HG02852 (cell line): ENCODE data around the gene C19orf81.

ENCODE experiments used
- ATAC-seq: cut with Tn5 transposase; IDR thresholded peaks from one replicate; pipeline ENCODE4 v1.9.1; 2021; ENCODE audit warnings: mild to moderate bottlenecking, moderate library complexity; ENCODE audit not compliant: unreplicated experiment

C19orf81 gene

DNA sequence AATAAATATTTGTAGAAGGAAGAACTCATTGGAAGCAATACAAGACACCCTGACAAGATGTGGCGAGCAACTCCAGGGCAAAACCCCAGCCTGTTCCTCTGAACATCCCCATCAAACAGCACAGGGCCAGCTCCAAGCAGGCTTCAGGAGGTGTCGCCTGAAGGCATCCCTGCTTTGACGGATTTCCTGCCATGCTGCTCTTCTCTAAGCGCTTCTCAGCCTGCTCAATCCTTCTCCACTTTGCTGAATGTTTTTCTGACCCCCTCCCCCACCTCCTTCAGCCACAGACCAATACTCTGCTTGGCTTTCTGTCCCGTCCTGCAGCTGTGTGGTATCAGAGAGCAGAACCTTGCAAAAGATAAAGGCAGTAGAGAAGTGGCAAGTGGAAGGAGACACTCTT lies 28.4 kb downstream of the C19orf81 start:
- ATAC-seq, result no peak

DNA sequence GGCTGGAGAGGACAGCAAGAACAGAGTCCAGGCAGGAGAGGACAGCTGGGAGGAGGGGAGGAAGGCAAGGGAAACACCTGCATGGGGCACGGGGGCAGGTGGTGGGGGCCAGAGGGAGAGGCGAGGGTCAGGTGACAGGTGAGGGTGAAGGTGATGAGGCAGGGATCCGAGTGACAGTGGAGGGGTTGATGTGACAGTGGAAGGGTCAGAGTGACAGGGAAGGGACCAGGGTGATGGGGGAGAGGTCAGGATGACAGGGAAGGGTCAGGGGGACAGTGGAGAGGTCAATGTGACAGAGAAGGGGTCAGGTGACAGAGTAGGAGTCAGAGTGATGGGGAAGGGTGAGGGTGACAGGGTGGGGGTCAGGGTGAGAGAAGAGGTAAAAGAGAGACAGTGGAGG lies 29.1 kb downstream of the C19orf81 start:
- no peak for ATAC-seq

DNA sequence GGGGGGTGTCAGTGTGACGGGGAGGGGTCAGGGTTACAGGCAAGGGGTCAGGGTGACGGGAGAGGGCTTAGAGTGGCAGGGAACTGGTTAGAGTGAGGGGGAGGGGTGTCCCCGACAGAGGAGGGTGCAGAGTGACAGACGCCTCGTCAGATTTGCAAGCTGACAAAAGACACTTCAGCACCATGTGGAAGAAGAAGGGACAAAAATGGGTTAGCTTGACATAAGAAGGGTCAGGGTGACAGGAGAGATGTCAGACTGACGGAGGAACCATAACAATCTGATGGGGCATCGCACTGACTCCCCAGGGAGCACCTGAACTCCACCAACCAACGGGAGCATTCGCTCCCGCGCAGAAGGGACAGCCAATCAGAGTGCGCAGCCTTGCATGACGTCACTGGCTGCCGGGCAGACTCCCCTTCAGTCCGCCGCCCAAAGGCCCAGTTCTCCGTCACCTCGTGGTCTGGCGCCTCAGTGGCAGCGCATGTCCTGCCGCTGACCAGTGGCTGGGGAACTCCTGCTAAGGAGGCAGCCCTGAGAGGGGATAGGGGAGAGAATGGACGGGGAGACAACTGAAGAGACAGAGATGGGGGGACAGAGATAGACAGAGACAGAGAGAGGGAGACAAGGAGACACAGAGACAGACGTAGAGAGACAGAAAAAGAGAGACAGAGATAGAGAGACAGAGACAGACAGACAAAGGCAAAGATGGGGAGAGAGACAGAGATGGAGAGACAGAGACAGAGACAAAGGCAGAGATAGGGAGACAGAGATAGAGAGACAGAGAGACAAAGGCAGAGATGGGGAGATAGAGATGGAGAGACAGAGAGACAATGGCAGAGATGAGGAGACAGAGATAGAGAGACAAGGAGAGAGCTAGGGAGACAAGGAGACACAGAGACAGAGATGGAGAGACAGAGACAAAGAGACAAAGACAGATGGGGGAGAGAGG lies 30.2 kb downstream of the C19orf81 start:
- ATAC-seq, result peak; percentile 69

DNA sequence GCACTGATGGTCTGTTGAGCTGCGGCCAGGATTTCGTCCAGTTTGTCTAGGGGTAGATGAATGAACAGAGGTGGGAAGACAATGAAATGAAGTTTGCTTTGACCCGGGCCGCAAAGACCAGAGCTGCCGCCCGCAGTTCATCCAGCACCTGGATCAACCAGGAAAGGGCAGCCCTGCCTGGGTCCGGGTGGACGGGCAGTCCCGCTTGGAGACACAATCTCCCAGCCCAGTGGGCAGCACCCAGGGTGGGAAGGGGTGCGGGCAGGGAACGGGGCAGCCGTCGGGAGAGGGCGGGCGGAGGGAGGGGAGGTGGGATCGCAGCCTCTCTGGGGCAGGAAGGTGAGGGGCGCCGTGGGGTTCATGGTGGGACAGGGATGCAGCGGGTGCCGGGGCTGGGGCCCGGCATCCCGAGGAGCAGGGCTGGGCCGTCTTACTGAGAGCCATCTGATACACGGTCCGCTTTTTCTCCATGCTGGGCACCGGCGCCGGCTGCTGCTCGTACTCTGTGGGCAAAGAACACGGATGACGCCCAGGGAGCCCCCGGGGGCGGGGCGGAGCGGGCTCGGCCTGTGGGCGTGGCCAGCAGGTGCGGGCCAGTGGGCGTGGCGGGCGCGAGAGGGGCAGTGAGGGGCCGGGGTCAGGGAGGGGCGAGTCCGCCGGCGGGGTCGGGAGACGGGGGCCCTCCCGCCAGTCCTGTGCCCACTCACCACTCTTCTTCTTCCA lies 37.2 kb downstream of the C19orf81 start:
- ATAC-seq, result no peak

DNA sequence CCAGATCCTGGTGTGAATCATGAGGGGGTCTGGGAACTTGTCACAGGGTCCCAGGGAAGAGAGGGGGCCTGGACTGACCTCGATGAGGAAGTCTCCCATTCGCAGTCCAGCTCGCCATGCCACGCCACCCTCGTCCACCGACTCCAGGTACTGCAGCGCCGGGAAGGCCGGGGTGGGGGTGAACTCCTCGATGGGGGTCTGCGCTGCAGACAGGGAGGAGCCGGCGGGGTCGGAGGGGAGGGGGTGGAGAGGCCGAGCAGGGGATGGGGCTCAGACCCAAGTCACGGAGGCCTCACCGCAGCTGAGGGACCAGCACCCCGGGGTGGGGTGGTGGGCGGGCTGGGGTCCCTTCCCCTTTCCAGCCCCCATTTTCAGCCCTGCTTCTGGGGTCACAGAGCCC lies 39.5 kb downstream of the C19orf81 start:
- ATAC-seq, result no peak

DNA sequence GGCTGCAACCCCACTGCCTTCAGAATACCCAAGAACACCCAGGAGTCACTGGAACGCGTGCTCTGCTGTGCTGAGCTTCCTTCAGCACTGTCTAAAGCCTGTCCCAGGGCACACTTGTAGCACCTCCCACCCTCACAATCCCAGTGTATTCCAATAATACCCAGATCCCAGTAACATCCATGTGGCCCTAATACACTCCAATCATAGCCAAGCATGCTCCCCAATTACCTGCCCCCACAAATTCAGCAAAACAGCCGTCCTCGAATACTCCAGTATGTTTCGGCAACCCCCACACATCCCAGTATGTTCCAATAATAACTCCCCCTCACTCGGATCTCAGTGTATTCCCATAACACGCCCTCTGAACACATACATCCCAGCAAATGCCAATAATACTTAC lies 41.2 kb downstream of the C19orf81 start:
- no peak for ATAC-seq

DNA sequence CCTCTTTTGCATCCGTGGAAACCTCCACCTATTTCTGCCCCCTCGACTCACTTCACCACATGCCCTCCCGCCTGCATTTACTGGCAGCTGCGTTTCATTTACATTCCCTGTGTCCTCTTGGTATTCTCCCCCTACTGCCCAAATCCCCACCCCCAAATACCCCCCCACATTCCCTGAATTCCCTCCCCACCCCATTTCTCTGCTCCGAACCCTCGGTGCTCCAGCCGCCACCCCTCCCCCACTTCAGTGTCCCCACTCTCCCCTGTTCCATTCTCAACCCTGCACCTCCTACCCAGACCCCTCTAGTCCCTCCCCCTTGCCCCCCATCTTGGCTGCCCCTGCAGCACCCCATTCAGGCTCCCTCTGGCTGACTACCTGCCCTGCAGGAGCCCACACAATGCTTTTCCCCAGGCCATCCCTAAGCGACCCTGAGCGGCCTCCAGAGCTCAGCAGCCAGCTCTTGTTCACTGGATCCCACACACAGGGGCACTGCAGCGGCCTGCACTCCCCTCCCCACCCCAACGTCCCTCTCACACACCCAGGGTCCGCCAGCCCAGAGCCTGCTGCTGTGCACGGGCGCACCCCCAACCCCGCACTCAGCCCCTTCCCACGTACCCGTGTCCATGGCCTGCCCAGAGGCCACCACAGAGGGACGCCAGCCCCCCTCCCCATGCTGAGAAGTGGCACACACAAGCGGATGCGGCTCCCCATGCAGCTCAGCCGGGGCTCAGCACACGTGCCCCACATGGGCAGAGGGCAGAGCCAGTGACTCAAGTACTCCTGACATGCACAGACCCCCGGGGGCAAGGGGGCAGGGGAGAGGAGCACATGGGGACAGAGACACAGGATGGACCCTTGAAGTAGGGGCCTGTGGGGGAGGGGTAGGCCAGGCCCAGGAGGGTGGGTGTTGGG lies 44.1 kb downstream of the C19orf81 start:
- ATAC-seq, result no peak

DNA sequence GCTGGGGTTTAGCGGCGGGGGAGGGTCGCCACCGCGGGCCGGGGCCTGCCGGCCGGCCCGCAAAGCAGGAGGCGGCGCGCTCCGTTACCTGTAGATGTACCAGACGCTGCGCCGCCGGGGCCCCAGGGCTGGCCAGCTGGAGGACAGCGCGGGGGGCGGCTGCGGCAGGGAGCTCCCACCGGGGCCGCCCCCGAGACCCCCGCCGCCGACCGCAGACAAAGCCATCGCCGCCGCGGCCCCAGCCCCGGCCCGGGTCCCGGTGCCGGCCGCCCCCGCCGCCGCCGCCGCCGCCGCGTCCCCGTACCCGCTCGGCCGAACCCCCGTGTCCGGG lies 45.5 kb downstream of the C19orf81 start:
- ATAC-seq, result no peak

DNA sequence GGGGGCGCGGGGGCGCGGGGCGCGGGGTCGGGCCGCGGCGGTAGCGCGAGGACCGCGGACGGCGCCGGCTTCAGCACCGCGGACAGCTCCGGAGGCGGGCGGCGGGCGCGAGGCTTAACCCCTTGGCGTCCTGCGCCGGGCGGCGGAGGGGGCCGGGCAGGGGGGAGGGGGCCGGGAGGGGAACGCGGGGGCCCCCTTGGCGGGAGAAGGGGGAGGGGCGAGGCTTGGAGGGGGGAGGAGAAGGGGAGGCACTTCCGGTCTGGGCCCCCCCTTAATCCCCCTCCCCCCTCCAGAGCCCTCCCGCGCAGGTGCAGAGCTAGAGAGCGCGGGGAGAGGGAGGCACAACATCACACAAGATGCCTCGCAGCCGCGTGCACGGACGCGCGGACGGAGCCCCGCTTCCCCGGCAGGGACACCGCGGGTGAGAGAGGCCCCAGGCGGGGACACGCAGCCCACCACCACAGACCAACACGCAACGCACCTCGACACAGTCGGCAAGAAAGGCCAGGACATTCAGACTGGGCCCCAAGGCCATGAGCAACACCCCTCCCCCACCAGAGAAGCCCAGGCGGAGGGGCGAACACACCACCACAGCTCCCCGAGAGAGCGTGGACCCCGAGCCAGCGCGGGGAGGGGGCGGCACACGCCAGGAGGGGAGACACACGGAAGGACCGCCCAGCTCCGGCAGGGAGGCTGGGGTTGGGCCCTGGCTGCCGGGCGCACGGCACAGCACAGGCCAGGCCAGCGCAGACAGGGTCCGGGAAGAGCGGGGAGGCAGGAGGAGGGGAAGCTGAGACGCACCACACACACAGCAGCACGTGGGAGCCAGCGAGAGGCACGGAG lies 46.2 kb downstream of the C19orf81 start:
- no peak for ATAC-seq

DNA sequence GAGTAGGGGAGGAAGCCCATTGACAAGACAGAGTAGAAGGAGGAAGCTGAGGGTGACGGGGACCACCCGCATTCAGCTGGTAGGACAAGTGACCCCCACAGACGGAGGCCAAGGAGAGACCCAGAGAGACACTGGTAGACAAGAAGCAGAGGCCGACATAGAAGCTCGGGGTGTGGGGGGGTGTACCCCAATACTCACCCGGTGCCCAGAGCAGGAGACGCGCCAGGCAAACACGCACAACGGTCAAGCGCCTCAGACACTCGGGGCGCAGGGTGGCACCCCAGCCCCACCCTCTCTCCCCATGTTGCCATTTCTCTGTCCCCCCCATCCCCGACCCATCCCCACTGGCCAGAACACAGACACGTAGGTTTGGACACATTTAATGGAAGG lies 46.8 kb downstream of the C19orf81 start:
- no peak for ATAC-seq

DNA sequence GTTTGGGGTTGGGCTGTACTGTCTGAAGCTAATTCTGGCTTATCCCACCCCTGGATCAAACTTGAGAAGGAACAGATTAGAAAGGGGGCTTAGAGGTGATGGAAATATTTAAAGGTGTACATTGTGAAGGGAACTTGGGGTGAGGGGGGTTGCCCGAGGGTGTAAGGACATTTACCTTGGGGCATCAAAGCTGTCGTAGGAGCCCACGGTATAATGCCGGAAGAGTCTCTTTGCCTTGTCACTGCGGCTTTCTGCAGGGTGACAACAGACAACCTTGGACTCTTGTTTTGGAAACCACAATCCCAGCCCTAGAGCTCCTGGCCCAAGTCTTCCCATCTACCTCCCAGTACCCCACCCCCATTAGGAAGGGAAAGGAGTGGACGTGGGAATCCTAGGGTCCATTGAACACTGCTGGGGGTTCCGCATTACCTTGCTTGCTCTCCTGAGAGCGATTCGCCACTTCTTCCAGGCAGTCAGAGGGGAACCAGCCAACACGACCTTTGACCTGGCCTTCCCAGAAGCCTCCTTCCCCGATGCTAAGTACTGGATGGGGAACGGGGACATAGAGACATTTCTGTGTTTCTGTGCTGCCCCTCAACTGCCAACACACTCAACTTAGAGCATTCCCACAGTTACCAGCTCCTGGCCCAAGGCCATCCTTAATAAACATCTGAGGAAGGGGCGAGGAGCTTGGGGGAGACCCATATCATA lies 48.3 kb downstream of the C19orf81 start:
- no peak for ATAC-seq

DNA sequence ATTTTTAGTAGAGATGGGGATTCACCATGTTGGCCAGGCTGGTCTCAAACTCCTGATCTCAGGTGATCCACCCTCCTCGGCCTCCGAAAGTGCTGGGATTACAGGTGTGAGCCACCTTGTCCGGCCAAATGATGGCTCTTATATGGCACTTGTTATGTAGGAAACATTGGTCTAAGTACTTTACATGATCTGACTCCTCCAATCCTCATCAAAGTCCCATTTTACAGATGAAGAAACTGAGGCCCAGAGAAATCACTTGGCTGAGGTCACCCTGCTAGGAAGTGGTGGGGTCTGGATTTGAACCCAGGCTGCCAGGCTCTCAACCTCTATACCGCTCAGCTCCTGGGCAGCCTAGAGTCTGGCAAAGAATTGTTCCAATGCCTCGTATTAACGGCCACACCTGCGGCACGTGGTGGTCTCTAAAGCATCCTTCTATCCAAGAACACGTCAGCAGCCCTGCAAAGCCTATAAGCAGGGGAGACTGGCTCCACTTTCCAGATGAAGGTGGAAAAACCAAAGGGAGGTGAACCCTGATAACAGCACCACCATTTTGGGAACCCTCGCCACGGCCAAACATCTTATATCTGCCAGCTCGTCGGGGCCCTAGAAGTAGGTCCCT lies 52.2 kb downstream of the C19orf81 start:
- no peak for ATAC-seq

DNA sequence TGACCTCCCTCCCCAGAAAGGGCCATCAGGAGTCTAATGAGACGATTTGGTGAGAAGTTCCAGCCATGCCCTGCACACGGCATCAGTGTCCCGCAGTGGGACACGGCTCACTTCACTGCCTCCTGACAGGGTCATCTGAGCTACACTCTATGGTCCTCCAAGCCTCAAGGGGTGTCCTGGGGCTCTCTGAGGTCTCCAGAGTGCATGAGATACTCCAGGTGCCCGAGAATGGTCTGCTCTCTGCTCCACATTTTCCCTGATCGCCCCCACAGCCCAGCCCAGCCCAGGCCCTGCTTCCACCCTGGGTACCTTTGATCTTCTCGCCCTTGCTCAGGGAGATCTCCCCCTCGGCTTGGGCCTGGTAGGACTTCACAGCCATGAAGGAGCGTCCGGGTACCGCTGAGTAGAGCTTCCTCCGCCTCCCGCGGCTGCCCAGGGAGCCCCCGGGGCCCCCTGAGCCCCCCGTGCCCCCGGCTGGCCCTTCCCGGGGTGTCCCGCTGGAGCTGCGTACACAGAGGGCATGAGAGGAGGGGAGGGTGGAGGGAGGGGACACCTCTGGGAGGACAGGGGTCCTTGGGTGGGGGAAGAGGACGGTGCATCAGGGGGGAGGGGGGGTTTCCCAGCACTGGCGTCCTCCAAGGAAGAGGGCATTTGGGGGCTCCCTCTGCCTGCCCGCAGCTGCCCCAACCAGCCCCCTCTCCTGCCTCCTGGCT lies 53.1 kb downstream of the C19orf81 start:
- ATAC-seq, result no peak

DNA sequence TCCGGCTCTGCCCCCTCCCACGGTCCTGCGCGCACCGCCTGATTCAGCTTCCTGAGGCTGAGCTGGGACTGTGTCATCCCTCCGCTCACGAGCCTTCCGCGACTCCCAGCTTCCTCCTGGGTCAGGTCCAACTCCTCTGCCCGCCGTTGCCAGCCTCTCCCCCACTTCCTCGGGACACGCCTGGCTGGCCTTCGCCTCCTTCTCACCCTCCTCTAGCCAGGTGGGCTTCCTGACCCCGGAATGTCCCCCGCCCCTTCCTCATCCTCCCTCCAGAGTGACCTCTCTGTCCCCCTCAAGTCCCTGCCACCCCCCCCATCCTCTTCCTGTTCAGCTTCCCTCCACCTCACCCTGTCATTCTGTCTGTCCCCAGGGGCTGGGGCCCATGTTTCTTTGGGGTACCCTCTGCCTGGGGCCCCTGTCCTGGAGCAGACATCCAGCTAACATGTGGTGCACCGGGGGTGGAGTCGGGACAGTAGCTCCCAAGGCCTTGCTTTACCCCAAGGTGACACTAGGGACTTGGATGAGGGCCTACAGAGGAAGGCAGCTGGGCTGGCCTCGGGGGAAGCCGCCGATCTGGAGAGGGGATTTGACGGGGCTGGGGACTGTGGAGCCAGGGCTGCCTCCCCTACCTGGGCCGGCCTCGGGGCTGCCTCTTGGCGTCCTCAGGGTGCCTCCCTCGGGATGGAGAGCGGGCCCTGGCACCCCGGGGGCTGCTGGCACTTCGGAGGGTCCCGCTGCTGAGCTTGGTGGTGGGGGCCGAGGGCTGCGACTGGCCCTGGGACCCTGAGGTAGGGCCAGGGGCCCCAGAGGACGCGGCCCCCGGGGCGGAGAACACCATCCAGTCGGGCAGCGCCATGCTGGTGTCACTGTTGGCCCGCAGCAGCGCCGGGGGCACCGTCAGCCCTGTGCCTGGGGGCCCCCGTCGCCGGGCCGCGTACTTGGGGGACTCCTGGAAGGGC lies 53.9 kb downstream of the C19orf81 start:
- ATAC-seq, result no peak

DNA sequence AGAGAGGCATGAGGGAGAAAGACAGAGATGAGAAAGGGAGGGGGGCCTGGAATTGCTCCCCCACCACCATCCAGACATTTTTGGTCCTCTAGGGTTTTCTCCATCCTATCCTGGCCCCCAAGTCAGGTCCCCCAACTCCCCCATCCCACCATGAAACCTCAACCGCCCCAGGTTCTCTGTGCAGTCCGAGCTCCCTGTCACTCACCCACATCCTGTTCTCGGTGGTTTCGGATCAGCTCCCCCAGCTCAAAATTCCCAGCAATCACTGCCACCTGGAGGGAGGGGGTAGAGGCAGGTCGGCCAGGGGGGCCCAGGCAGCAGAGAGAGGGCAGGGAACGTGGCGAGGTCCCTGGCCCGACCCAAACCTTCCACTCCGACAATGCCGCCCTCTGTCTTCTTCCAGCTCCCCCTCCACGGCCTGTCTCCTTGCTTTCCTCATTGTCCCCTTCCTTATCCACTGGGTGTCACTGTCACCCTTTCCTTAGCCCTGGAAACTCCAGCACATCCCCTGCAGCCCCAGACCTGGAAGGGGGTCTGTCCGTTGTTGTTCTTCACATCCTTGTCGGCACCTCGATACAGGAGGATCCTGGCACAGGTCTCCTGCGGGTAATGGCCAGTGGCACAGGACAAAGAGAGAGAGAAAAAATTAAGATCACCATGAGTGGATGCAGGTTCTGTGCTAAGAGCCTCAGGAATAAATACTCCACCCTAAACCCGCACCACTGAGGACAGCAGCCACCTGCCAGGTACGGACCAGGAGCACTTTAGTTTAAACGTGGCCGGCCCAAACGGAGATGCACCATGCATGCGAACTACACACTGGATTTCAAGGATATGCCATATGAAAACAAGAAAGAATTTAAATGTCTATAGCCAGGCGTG lies 54.9 kb downstream of the C19orf81 start:
- ATAC-seq, result no peak

DNA sequence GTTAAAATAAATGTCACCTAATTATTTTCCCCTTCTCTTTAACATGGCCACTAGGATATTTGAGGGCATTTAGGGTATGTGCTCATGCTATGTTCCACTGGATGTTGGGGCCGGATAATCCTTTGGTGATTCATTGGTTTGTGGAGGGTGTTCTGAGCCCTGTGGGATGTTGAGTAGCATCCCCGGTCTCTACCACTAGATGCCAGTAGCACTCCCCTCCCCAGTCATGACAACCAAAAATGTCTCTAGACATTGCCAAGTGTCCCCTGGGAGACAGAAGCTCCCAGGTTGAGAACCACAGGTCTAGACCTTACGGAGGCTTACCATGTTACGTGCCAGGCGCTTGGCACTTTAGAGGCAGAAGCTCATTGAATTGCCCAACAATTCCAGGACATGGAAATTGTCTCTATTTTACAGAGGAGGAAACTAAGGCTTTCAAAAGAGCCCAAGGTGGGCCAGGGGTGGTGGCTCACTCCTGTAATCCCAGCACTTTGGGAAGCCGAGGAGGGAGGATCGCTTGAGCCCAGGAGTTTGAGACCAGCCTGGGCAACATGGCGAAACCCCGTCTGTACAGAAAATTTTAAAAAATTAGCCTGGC lies 56.3 kb downstream of the C19orf81 start:
- ATAC-seq, result no peak
